GM12874 (cell line): ENCODE data around the gene TLE3.

ENCODE experiments used
- TF ChIP-seq, protein P1 (sequence below): IDR thresholded peaks from 2 replicates; pipeline ENCODE4 v1.5.1; 2011; ENCODE audit warnings: low read depth, mild to moderate bottlenecking, control low read depth, low read length, moderate library complexity; ENCODE audit not compliant: insufficient read depth

Gene TLE3

GRCh38 chr15:70078578-70079417 lies 18.9 kb downstream of the TLE3 start:
- TF ChIP-seq, protein P1, sequence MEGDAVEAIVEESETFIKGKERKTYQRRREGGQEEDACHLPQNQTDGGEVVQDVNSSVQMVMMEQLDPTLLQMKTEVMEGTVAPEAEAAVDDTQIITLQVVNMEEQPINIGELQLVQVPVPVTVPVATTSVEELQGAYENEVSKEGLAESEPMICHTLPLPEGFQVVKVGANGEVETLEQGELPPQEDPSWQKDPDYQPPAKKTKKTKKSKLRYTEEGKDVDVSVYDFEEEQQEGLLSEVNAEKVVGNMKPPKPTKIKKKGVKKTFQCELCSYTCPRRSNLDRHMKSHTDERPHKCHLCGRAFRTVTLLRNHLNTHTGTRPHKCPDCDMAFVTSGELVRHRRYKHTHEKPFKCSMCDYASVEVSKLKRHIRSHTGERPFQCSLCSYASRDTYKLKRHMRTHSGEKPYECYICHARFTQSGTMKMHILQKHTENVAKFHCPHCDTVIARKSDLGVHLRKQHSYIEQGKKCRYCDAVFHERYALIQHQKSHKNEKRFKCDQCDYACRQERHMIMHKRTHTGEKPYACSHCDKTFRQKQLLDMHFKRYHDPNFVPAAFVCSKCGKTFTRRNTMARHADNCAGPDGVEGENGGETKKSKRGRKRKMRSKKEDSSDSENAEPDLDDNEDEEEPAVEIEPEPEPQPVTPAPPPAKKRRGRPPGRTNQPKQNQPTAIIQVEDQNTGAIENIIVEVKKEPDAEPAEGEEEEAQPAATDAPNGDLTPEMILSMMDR: no peak

DNA sequence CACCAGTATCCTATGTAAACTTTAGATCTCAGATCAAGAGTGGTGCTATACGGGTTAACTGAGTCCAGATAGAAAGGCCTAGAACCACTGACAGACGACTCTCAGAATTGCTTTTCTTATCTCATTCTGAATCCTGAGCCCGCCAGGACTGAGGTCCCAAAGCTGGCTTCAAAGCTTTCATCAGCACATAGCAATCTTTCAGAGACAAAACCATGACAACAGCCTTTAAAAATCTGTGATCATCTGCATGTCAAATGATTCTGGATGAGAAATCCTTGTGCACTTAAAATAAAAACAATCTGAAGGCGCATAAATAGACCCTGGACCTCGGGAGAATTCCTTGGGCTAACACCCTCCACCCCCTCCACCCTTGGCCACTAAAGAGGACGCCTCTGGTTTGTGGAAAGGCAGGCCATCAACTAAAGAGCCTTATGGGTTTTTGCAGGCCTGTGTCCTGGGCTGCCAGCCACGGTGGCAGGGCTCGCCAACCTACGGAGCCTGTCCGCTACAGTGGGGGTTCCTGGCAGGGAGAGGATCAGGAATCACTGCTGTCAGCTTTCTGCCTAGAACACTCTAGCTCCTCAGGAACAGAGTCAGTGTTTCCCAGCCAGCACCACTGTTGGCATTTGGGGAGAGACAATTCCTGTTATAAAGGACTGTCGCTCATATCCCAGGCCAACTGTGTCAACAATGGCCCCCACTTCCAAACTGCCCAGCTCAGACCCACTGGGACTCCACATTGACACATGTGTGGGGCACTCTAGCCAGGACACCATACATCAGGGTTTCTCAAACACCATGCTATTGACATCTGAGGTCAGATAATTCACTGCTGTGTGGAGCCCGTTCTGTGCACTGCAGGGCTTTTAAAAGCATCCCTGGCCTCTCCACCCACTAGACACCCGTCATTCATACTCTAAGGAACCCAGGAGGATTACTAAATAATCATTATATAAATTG lies 20.2 kb downstream of the TLE3 start:
- TF ChIP-seq, protein P1: no peak

DNA sequence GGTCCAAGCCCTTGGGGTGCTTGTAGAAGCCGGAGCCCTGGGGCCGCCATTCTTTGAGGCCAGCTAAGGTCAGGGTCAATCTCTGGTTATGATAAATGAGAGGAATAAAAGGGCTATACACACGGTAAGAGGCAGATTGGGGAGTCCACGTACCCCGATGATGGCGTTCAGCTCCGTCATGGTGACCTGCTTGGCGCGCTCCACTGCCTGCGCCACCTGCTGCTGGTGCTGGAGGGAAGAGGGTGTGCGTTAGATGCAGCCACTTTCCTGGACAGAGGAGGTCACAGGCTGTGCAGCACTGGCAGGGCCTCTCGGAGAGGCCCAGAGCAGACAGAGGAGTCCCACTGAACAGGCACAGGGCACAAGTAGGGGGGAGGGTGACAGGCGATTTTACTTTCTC lies 23.3 kb downstream of the TLE3 start:
- TF ChIP-seq, protein P1: no peak

DNA sequence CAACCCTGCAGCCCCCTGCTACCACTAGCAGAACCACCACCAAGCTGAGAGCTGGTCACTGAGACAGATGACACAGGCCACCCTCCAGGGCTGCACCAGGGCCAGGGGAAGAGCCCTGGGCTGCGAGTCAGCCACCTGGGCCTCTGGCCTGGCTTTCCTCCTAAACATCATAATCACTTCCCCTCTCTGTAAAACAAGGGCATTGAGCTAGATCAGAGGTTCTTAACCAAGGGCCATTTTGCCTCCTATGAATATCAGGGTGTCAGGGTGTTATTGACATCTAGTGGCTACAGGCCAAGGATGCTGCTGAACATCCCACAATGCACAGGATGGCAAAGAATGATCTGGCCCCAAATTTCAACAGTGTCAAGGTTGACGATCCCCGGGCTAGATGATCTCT lies 25.2 kb downstream of the TLE3 start:
- TF ChIP-seq, protein P1: no peak

- TF ChIP-seq, protein P1: no peak
Observed at GRCh38 chr15:70071799-70072198, 25.9 kb downstream of the TLE3 start.

- TF ChIP-seq, protein P1: no peak
Observed at GRCh38 chr15:70069716-70070115, 28.0 kb downstream of the TLE3 start.
